K562 (cell line): ENCODE results near the gene OR14A16. TPM values are rescaled to one million over a fixed set of nuclear protein-coding genes. Genes with fewer than 3 reads are reported as not detected.

Experiments used
- ARID3A ChIP-seq: IDR thresholded peaks from 2 replicates; pipeline ENCODE4 v1.6.1; 2012; ENCODE audit warnings: low read depth, low read length, improper control_type of control experiment, borderline replicate concordance
- C11orf30 ChIP-seq: fragments of 450-650 bp; IDR thresholded peaks from 2 replicates; pipeline ENCODE4 v1.6.1; 2016; ENCODE audit warnings: low read depth, mild to moderate bottlenecking
- COPS2 ChIP-seq: fragments of 450-650 bp; conservative IDR thresholded peaks from 2 replicates; pipeline ENCODE4 v1.6.1; 2016; ENCODE audit warnings: mild to moderate bottlenecking, moderate library complexity
- CTCF ChIP-seq, 3 experiments: IDR thresholded peaks in 2 of 3; conservative IDR thresholded peaks in 1 of 3; 2 replicates each; pipeline ENCODE4 v1.5.1; 2011 to 2012; ENCODE audit warnings: low read length in 3 of 3, mild to moderate bottlenecking in 3 of 3, control low read depth in 2 of 3, improper control_type of control experiment in 1 of 3, inconsistent platforms in 1 of 3, low read depth in 1 of 3, mixed read lengths in 1 of 3, moderate library complexity in 1 of 3; ENCODE audit not compliant: insufficient read depth in 2 of 3
- FOSL1 ChIP-seq: fragments of 200-800 bp; sonication (Bioruptor generic); conservative IDR thresholded peaks from 2 replicates; pipeline ENCODE4 v1.6.1; 2016; ENCODE audit warnings: missing genetic modification characterization, missing compliant biosample characterization
- FOXP1 ChIP-seq: sonication (generic); formaldehyde crosslinking; IDR thresholded peaks from 2 replicates; pipeline ENCODE4 v1.8.0; 2022; ENCODE audit warnings: mild to moderate bottlenecking, missing genetic modification reagents
- GTF2B ChIP-seq: IDR thresholded peaks from 2 replicates; pipeline ENCODE4 v1.6.1; 2011; ENCODE audit not compliant: insufficient read length; ENCODE audit errors: extremely low read depth
- HDGF ChIP-seq: fragments of 450-650 bp; IDR thresholded peaks from 2 replicates; pipeline ENCODE4 v1.6.1; 2016
- HEY1 ChIP-seq: fragments of 250-450 bp; sonication (Bioruptor Pico); IDR thresholded peaks from 2 replicates; pipeline ENCODE4 v1.5.0; 2020; ENCODE audit warnings: mild to moderate bottlenecking, moderate library complexity, borderline replicate concordance
- HLTF ChIP-seq: fragments of 450-650 bp; IDR thresholded peaks from 2 replicates; pipeline ENCODE4 v1.6.1; 2016
- LEF1 ChIP-seq: fragments of 450-650 bp; IDR thresholded peaks from 2 replicates; pipeline ENCODE4 v1.6.1; 2016; ENCODE audit warnings: mild to moderate bottlenecking
- MEIS2 ChIP-seq: fragments of 450-650 bp; IDR thresholded peaks from 2 replicates; pipeline ENCODE4 v1.6.1; 2014; ENCODE audit warnings: mild to moderate bottlenecking; ENCODE audit not compliant: partially characterized antibody
- NCOA1 ChIP-seq: fragments of 450-650 bp; IDR thresholded peaks from 2 replicates; pipeline ENCODE4 v1.6.1; 2016; ENCODE audit warnings: low read depth
- NR1H2 ChIP-seq: sonication (generic); formaldehyde crosslinking; IDR thresholded peaks from 2 replicates; pipeline ENCODE4 v1.4.0; 2020; ENCODE audit warnings: mild to moderate bottlenecking, missing genetic modification reagents
- POLR3A ChIP-seq: IDR thresholded peaks from 2 replicates; pipeline ENCODE4 v1.6.1; 2011; ENCODE audit warnings: borderline replicate concordance, mild to moderate bottlenecking, moderate library complexity; ENCODE audit not compliant: insufficient read length, insufficient read depth; ENCODE audit errors: extremely low read depth
- PTRF ChIP-seq: fragments of 450-650 bp; IDR thresholded peaks from 2 replicates; pipeline ENCODE4 v1.6.1; 2016; ENCODE audit warnings: mild to moderate bottlenecking, missing genetic modification characterization, missing compliant biosample characterization
- RB1 ChIP-seq: fragments of 450-650 bp; IDR thresholded peaks from 2 replicates; pipeline ENCODE4 v1.6.1; 2017; ENCODE audit warnings: low read depth, mild to moderate bottlenecking
- TCF15 ChIP-seq: fragments of 250-450 bp; sonication (Bioruptor Pico); IDR thresholded peaks from 2 replicates; pipeline ENCODE4 v1.8.0; 2022; ENCODE audit warnings: moderate library complexity, mild to moderate bottlenecking, inconsistent platforms
- ZEB2 ChIP-seq: fragments of 450-650 bp; IDR thresholded peaks from 2 replicates; pipeline ENCODE4 v1.6.1; 2016
- ZNF224 ChIP-seq: sonication (generic); formaldehyde crosslinking; IDR thresholded peaks from 2 replicates; pipeline ENCODE4 v1.8.0; 2022; ENCODE audit warnings: mild to moderate bottlenecking, missing genetic modification reagents
- ZNF316 ChIP-seq: fragments of 450-650 bp; IDR thresholded peaks from 2 replicates; pipeline ENCODE4 v1.6.1; 2016
- ZNF512 ChIP-seq: IDR thresholded peaks from 2 replicates; pipeline ENCODE4 v1.6.1; 2016; ENCODE audit warnings: missing genetic modification characterization, missing compliant biosample characterization
- ZNF584 ChIP-seq: fragments of 200-800 bp; sonication (Bioruptor generic); IDR thresholded peaks from 2 replicates; pipeline ENCODE4 v1.6.1; 2016; ENCODE audit warnings: low read depth, mild to moderate bottlenecking, missing genetic modification characterization, missing compliant biosample characterization
- ZNF785 ChIP-seq: fragments of 250-450 bp; sonication (Bioruptor Pico); IDR thresholded peaks from 2 replicates; pipeline ENCODE4 v1.4.0; 2020; ENCODE audit warnings: mild to moderate bottlenecking
- polyA plus RNA-seq, 8 experiments: library from polyadenylated mRNA; depleted of rRNA in 4 of 8; stranded (reverse) in 5 of 8; unstranded in 3 of 8; fragments of >200 nt; fragmentation: Nextera tagmentation in 2 of 8; fragmentation: Illumina TruSeq in 1 of 8; extraction: Ambion mirVana in 2 of 8; extraction: Trizol in 1 of 8; gene quantifications; 2 replicates each; pipeline versions ENCODE4 v1.2.1 to v1.2.3, GENCODE V29; 2011 to 2014; ENCODE audit warnings: inconsistent platforms in 1 of 8, missing spikeins in 1 of 8
- total RNA-seq, 7 experiments: library from RNA; depleted of rRNA in 6 of 7; stranded (reverse); fragments of >200 nt in 6 of 7; fragmentation: Illumina TruSeq in 2 of 7; extraction: Trizol in 2 of 7; gene quantifications; 2 replicates each; pipeline versions ENCODE4 v1.2.1 to v1.2.3, GENCODE V29; 2011 to 2021; ENCODE audit warnings: low replicate concordance in 1 of 7

Gene OR14A16
- total and polyA plus RNA-seq, 9 of the 15 experiments (the other 6 are each of a cell fraction or from before 2014, with no cell fraction given) = not detected

GRCh38 chr1:247857069-247857984, 33.4 kb upstream of the OR14A16 start, which contains the start of gene TRIM58 (continued):
- TF ChIP-seq C11orf30 (no peak), CTCF (IDR thresholded peaks at IDR 0.05 in 2 of 3, conservative IDR thresholded peaks at IDR 0.05 in 1 of 3; ENCODE audit: insufficient read depth in 2 of 3, low read depth in 1 of 3, low read length in 3 of 3) (peak; percentile 56 to 98 (median 83)), PTRF (tag) (no peak), MEIS2 (peak; percentile 57), ZEB2 (no peak), ZNF224 (CRISPR knock-in tag) (no peak), FOXP1 (CRISPR knock-in tag) (no peak; the same call in 1 of the 2 replicates), NCOA1 (no peak; the same call in 1 of the 2 replicates), FOSL1 (peak; percentile 45), ZNF316 (no peak), ZNF512 (tag) (no peak), COPS2 (no peak), TCF15 (no peak), HDGF (no peak), LEF1 (no peak), HLTF (no peak), ZNF785 (CRISPR knock-in tag) (no peak), GTF2B (no peak), HEY1 (no peak), ZNF584 (CRISPR knock-in tag) (no peak), ARID3A (no peak), NR1H2 (CRISPR knock-in tag) (peak; percentile 90; the same call in 1 of the 2 replicates), RB1 (peak; percentile 89; the same call in 1 of the 2 replicates), POLR3A (no peak)
